ENCODE results near the gene GRHL1.

DNA sequence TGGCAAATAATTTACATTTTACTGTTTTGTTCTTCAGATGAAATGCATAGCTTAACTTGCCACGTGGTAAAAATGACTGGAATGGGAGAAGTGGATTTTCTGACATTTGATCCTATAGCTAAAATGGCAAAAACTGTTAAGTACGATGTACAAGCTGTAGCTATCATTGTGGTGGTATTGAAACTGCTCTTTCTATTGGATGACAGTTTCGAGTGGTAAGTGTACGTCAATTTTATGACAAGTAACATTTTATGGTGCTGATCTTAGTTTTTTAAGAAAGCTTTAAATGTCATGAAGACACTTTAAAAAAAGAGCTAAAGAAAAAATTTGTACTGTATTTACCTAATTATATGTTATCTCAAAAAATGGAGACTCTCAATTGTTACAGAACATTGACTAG, 40.8 kb upstream of the GRHL1 start:
- no peak for TF ChIP-seq CTCF (IDR thresholded peaks at IDR 0.05)
- no peak for TF ChIP-seq POLR2A (IDR thresholded peaks at IDR 0.05)
